PC-9 (cell line): ENCODE data around the gene STARD13. TPM values are rescaled to one million over a fixed set of nuclear protein-coding genes. Genes with fewer than 3 reads are reported as not detected.

Experiments
- BruUV-seq: library from RNA; stranded (reverse); fragments of 400-500 nt; replicated peaks from 2 replicates; lab custom pipeline; 2021; lab: Mats Ljungman, UMichigan
- CTCF ChIA-PET: fragments of 300-600 bp; sonication (Branson Sonifier 250); formaldehyde crosslinking; loops from one replicate; lab custom pipeline; 2022; ENCODE audit warnings: antibody characterized with exemption; lab: Charles Lee
- POLR2A ChIA-PET: fragments of 300-600 bp; sonication (Branson Sonifier 250); formaldehyde crosslinking; loops from one replicate; lab custom pipeline; 2022; ENCODE audit warnings: antibody characterized with exemption; ENCODE audit not compliant: unreplicated experiment; lab: Charles Lee
- DNase-seq, 2 experiments: peaks; one replicate each; pipeline versions ENCODE4 v3.0.0 to v3.0.0-alpha.2; 2015 to 2022; ENCODE audit warnings: mixed read lengths in 1 of 2
- H2AFZ ChIP-seq: fragments of 200-600 bp; sonication (generic); 2 replicates; pipeline ENCODE4 v1.8.1; 2017; ENCODE audit warnings: antibody characterized with exemption
- H3F3A ChIP-seq: fragments of 200-600 bp; sonication (generic); 2 replicates; pipeline ENCODE4 v1.8.1; 2017; ENCODE audit warnings: antibody characterized with exemption, mild to moderate bottlenecking, low read depth; ENCODE audit not compliant: insufficient read depth
- H3K27ac ChIP-seq: fragments of 200-600 bp; sonication (generic); 2 replicates; pipeline ENCODE4 v1.6.1; 2016; ENCODE audit warnings: mixed run types
- H3K27me3 ChIP-seq: fragments of 200-600 bp; sonication (generic); 2 replicates; pipeline ENCODE4 v1.6.1; 2016; ENCODE audit warnings: low read depth, mixed run types; ENCODE audit not compliant: insufficient read depth
- H3K36me3 ChIP-seq: fragments of 200-600 bp; sonication (generic); 2 replicates; pipeline ENCODE4 v1.6.1; 2016; ENCODE audit warnings: low read depth, mixed run types
- H3K4me1 ChIP-seq: fragments of 200-600 bp; sonication (generic); replicated peaks from 2 replicates; pipeline ENCODE4 v1.6.1; 2016; ENCODE audit warnings: mixed run types; ENCODE audit not compliant: insufficient read depth
- H3K4me2 ChIP-seq: fragments of 200-600 bp; sonication (generic); 2 replicates; pipeline ENCODE4 v1.6.1; 2017; ENCODE audit warnings: mixed run types
- H3K4me3 ChIP-seq: fragments of 200-600 bp; sonication (generic); 2 replicates; pipeline ENCODE4 v1.6.1; 2016; ENCODE audit warnings: mixed run types
- H3K79me2 ChIP-seq: fragments of 200-600 bp; sonication (generic); 2 replicates; pipeline ENCODE4 v1.6.1; 2017; ENCODE audit warnings: low read depth, mixed run types
- H3K9me2 ChIP-seq: fragments of 200-600 bp; sonication (generic); 2 replicates; pipeline ENCODE4 v1.8.1; 2017; ENCODE audit warnings: mild to moderate bottlenecking; ENCODE audit not compliant: insufficient read depth
- H3K9me3 ChIP-seq: fragments of 200-600 bp; sonication (generic); 2 replicates; pipeline ENCODE4 v1.8.1; 2016; ENCODE audit warnings: low read depth; ENCODE audit not compliant: insufficient read depth
- H4K20me1 ChIP-seq: fragments of 200-600 bp; sonication (generic); 2 replicates; pipeline ENCODE4 v1.8.1; 2017; ENCODE audit not compliant: insufficient read depth
- EZH2 ChIP-seq: fragments of 200-600 bp; sonication (generic); IDR thresholded peaks from 2 replicates; pipeline ENCODE4 v1.8.0; 2017; ENCODE audit warnings: antibody characterized with exemption, low read depth
- intact Hi-C: fragments of 100-400 bp; cut with micrococcal nuclease; formaldehyde crosslinking; loops from one replicate; pipeline ENCODE4 v1.10.0; 2022; ENCODE audit not compliant: unreplicated experiment
- total RNA-seq: library from RNA; stranded (reverse); gene quantifications from 2 replicates; pipeline ENCODE4 v1.2.3, GENCODE V29; 2021
- TF ChIP-seq, protein P1 (sequence below): fragments of 200-600 bp; sonication (generic); conservative IDR thresholded peaks from 2 replicates; pipeline ENCODE4 v1.6.1; 2017; ENCODE audit warnings: mixed run types, antibody characterized with exemption, mild to moderate bottlenecking, moderate library complexity

Gene STARD13
- total RNA-seq, 1 experiment from 2014 or later, result 19.6 TPM

DNA sequence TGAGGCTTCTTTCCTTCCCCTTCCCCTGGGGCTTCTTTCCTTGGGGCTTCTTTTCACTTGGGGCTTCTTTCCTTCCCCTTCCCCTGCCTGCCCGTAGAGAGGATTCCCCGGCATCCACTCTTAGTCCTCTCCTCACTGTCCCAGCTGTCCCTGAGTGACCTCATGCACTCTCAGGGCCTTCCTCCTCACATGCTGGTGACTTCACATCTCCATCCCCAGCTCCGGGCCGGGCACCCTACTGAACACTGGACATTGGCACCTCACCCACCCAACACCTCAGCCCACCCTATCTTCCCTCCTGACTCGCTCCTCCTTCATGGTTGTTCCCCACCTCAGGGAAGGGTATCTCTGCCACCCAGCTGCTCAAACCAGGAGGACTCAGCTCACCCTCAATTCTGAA is 130.6 kb downstream of the STARD13 start:
- Histone ChIP-seq H3K27me3 (no peaks in the 10 kb centered on the region), H3K4me2 (no peak overlapping the region), H3K4me1 (peaks cover 41% of the 10 kb centered on the region), H3K27ac (no peak overlapping the region; the same call in 1 of the 2 replicates), H3K9me3 (no peaks in the 10 kb centered on the region), H2AFZ (no peak overlapping the region), H3K79me2 (no peaks in the 10 kb centered on the region), H3K9me2 (no peaks in the 10 kb centered on the region), H3K4me3 (no peak overlapping the region), H3F3A (peaks cover 17% of the 10 kb centered on the region; the same call in 1 of the 2 replicates), H3K36me3 (no peaks in the 10 kb centered on the region; the same call in none of the 2 replicates), H4K20me1 (no peaks in the 10 kb centered on the region)
- POLR2A ChIA-PET, result interaction anchor here (0.6 kb wide), 1 partner anchor 489 kb away, joined by 4 read pairs; no protein-coding TSS in a partner anchor
- intact Hi-C loops, result no loop called here
- DNase-seq, result no peak
- CTCF ChIA-PET, result no interaction called here
- no TSS peak for BruUV-seq
- no peak for TF ChIP-seq EZH2
- TF ChIP-seq, protein P1, sequence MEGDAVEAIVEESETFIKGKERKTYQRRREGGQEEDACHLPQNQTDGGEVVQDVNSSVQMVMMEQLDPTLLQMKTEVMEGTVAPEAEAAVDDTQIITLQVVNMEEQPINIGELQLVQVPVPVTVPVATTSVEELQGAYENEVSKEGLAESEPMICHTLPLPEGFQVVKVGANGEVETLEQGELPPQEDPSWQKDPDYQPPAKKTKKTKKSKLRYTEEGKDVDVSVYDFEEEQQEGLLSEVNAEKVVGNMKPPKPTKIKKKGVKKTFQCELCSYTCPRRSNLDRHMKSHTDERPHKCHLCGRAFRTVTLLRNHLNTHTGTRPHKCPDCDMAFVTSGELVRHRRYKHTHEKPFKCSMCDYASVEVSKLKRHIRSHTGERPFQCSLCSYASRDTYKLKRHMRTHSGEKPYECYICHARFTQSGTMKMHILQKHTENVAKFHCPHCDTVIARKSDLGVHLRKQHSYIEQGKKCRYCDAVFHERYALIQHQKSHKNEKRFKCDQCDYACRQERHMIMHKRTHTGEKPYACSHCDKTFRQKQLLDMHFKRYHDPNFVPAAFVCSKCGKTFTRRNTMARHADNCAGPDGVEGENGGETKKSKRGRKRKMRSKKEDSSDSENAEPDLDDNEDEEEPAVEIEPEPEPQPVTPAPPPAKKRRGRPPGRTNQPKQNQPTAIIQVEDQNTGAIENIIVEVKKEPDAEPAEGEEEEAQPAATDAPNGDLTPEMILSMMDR, result no peak

DNA sequence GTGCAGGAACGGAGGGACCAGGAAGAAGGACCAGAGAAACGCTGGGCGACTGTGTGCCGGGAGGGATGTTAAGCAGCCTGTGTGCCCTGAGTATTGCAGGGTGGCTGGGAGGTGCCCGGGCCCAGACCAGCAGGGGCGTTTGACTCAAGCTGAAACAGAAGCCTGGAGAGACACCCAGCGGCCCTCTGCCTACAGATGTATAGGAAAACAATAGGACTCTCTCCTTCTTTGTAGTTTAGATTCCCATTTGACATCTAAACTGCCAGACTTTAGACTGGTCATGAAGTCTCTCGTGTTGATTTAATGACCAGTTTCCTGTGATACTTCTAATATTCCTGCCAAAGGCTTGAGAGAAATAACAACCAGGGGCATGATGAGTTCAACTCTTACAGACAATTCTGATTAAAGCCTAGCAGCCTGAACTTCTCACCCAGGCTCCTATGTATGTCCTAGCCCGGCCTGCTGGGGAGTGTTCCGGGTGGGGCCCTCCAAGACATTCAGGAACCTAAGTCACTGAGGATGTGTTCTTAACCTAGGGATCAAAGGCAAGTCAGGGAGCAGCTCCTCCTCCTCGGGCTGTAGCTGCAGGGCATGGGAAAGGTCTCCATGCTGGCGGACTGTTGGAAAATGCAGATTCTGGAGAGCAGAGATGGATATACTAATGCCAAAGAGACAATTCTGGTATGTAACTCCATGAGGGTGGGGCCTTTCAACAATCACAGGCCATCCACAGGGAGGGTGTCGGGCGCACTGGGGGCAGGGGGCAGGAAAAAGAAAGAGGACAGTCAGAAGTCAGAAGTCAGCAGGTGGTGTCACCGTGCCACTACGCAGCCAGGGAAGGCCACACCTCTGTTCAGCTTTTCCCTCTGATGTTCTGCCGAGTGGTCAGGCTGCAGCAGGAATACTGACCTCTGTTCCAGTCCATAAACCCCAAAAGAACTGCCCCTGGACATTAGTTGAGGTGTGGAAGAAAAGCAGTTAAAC is 131.8 kb downstream of the STARD13 start:
- TF ChIP-seq EZH2, result no peak
- TF ChIP-seq, protein P1, result no peak
- no peaks in the 10 kb centered on the region for H3K79me2 ChIP-seq
- peak; percentile 35 to 48 for DNase-seq
- H4K20me1 ChIP-seq, result no peaks in the 10 kb centered on the region
- H3K36me3 ChIP-seq, result no peaks in the 10 kb centered on the region; the same call in none of the 2 replicates
- no peak overlapping the region for H3K4me3 ChIP-seq
- 0 out of 2 replicates have a peak overlapping the region, but pooled peaks have one; percentile 41 for H3K4me2 ChIP-seq
- intact Hi-C loops, result loop anchor here (2.0 kb wide), 1 partner anchor 389 kb away; no protein-coding TSS in a partner anchor
- no peaks in the 10 kb centered on the region for H3K27me3 ChIP-seq
- no peaks in the 10 kb centered on the region for H3K9me2 ChIP-seq
- POLR2A ChIA-PET, result interaction anchor here (0.6 to 0.7 kb wide), 2 partner anchors 234 to 277 kb away, joined by 4 to 8 read pairs; no protein-coding TSS in a partner anchor
- CTCF ChIA-PET, result no interaction called here
- no peaks in the 10 kb centered on the region for H3K9me3 ChIP-seq
- peaks cover 41% of the 10 kb centered on the region for H3K4me1 ChIP-seq
- BruUV-seq, result no TSS peak
- H2AFZ ChIP-seq, result no peak overlapping the region
- peaks cover 17% of the 10 kb centered on the region; the same call in 1 of the 2 replicates for H3F3A ChIP-seq
- H3K27ac ChIP-seq, result peak overlapping the region; percentile 83

DNA sequence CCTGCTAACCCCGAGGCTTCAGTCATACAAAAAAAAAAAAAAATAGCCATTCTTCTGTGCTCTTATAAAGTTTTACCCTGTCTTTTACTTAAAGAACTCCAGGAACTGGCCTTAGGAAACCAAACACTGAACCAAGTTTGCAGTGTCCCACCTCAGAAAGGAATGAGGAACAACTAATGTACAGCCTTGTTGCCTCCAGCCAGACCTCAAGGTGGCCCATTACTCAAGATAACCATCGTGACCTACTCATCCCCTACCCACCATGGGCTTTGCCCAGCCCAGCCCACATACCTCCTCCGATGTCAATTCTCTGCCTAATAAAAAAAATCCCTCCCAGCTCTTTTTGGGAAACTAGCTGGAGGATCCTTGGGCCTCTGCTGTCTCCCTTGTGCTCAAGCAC is 133.2 kb downstream of the STARD13 start:
- Histone ChIP-seq H3K27me3 (no peaks in the 10 kb centered on the region), H3K27ac (peak overlapping the region; percentile 83), H3K79me2 (no peaks in the 10 kb centered on the region), H3K9me3 (no peaks in the 10 kb centered on the region), H3K4me1 (peaks cover 41% of the 10 kb centered on the region), H3F3A (peaks cover 17% of the 10 kb centered on the region; the same call in 1 of the 2 replicates), H4K20me1 (no peaks in the 10 kb centered on the region), H3K36me3 (no peaks in the 10 kb centered on the region; the same call in none of the 2 replicates), H2AFZ (no peak overlapping the region), H3K4me2 (peak overlapping the region; percentile 41), H3K9me2 (no peaks in the 10 kb centered on the region), H3K4me3 (no peak overlapping the region)
- POLR2A ChIA-PET, result interaction anchor here (0.7 kb wide), 1 partner anchor 492 kb away, joined by 3 read pairs; no protein-coding TSS in a partner anchor
- TF ChIP-seq, protein P1, result no peak
- no peak for TF ChIP-seq EZH2
- DNase-seq, result peak; percentile 55 to 93
- intact Hi-C loops, result loop anchor here (1.0 to 2.0 kb wide), 4 partner anchors 26 to 390 kb away; no protein-coding TSS in a partner anchor
- BruUV-seq, result no TSS peak
- CTCF ChIA-PET, result no interaction called here
